B cell (primary cell): ENCODE results near the gene SAP130. TPM values are rescaled to one million over a fixed set of nuclear protein-coding genes. Genes with fewer than 3 reads are reported as not detected.

Experiments used
- ATAC-seq: fragments of 200-7000 bp; cut with Tn5 transposase; one replicate; pipeline ENCODE4 v1.10.0; 2021; ENCODE audit warnings: low read depth, mild to moderate bottlenecking, moderate number of reproducible peaks, moderate library complexity
- CTCF ChIA-PET: fragments of 350-600 bp; sonication (Branson Sonifier 250); formaldehyde crosslinking; loops from one replicate; lab custom pipeline; 2021; ENCODE audit warnings: antibody characterized with exemption, inconsistent platforms; lab: Charles Lee
- POLR2A ChIA-PET: fragments of 350-600 bp; sonication (Branson Sonifier 250); formaldehyde crosslinking; loops from one replicate; lab custom pipeline; 2021; ENCODE audit warnings: antibody characterized with exemption; lab: Charles Lee
- DNase-seq: peaks from one replicate; pipeline ENCODE4 v3.0.0; 2013
- H2AFZ ChIP-seq: 2 replicates; pipeline ENCODE4 v1.6.1; 2012; ENCODE audit warnings: mild to moderate bottlenecking, low read depth, low read length; ENCODE audit not compliant: insufficient read depth, poor library complexity, severe bottlenecking
- H3K27ac ChIP-seq, 2 donors: 1 replicate in 1 of 2; 2 replicates in 1 of 2; pipeline ENCODE4 v1.5.1; 2012 to 2013; ENCODE audit warnings: low read length in 2 of 2, mild to moderate bottlenecking in 2 of 2, moderate library complexity in 1 of 2
- H3K27me3 ChIP-seq, 4 experiments: fragments of 200-600 bp in 1 of 4; sonication (generic) in 1 of 4; replicated peaks in 1 of 4; 1 replicate in 2 of 4; 2 replicates in 2 of 4; pipeline versions ENCODE4 v1.6.1 to v1.7.0; 2013 to 2016; ENCODE audit warnings: low read length in 3 of 4, mild to moderate bottlenecking in 2 of 4, mixed read lengths in 1 of 4, moderate library complexity in 1 of 4; ENCODE audit not compliant: insufficient read depth in 4 of 4, control insufficient read depth in 3 of 4; ENCODE audit errors: control extremely low read depth in 1 of 4
- H3K36me3 ChIP-seq, 2 experiments: replicated peaks in 1 of 2; 1 replicate in 1 of 2; 2 replicates in 1 of 2; pipeline versions ENCODE4 v1.6.1 to v1.7.1; 2013; ENCODE audit warnings: low read length in 1 of 2; ENCODE audit not compliant: insufficient read depth in 2 of 2, control insufficient read depth in 1 of 2; ENCODE audit errors: control extremely low read depth in 1 of 2, extremely low read depth in 1 of 2
- H3K4me1 ChIP-seq, 2 donors: fragments of 200-600 bp in 1 of 2; sonication (generic) in 1 of 2; 1 replicate in 1 of 2; 2 replicates in 1 of 2; pipeline versions ENCODE4 v1.5.1 to v1.6.1; 2013 to 2017; ENCODE audit warnings: low read length in 2 of 2; ENCODE audit not compliant: control insufficient read depth in 2 of 2, insufficient read depth in 2 of 2
- H3K4me2 ChIP-seq: replicated peaks from 2 replicates; pipeline ENCODE3; 2012; ENCODE audit warnings: mild to moderate bottlenecking, low read depth, low read length; ENCODE audit not compliant: poor library complexity, severe bottlenecking
- H3K4me3 ChIP-seq, 5 experiments: fragments of 200-600 bp in 1 of 5; sonication (generic) in 1 of 5; 1 replicate in 3 of 5; 2 replicates in 2 of 5; pipeline versions ENCODE4 v1.5.1 to v1.7.0; 2011 to 2016; ENCODE audit warnings: low read length in 4 of 5, mild to moderate bottlenecking in 4 of 5, low read depth in 2 of 5, control low read depth in 1 of 5, moderate library complexity in 1 of 5; ENCODE audit not compliant: insufficient read depth in 1 of 5; ENCODE audit errors: control extremely low read depth in 1 of 5, extremely low read depth in 1 of 5
- H3K79me2 ChIP-seq: fragments of 200-600 bp; sonication (generic); one replicate; pipeline ENCODE4 v1.6.0; 2016; ENCODE audit warnings: low read length; ENCODE audit not compliant: control insufficient read depth, insufficient read depth
- H3K9ac ChIP-seq: fragments of 200-600 bp; sonication (generic); 2 replicates; pipeline ENCODE4 v1.6.1; 2017; ENCODE audit warnings: mild to moderate bottlenecking, low read length, moderate library complexity
- H3K9me3 ChIP-seq, 3 donors: one replicate each; pipeline versions ENCODE4 v1.6.1 to v1.7.1; 2013; ENCODE audit warnings: low read length in 2 of 3; ENCODE audit not compliant: control insufficient read depth in 2 of 3, insufficient read depth in 1 of 3; ENCODE audit errors: control extremely low read depth in 1 of 3
- H4K20me1 ChIP-seq: 2 replicates; pipeline ENCODE4 v1.6.0; 2012; ENCODE audit warnings: mild to moderate bottlenecking, low read length; ENCODE audit not compliant: insufficient read depth, control insufficient read depth, poor library complexity, severe bottlenecking
- H3K27ac Mint-ChIP-seq: one replicate; pipeline ENCODE4 v1.8.0; 2021; ENCODE audit warnings: mixed read lengths
- H3K27me3 Mint-ChIP-seq: one replicate; pipeline ENCODE4 v1.8.0; 2021; ENCODE audit warnings: mixed read lengths
- H3K4me1 Mint-ChIP-seq: one replicate; pipeline ENCODE4 v1.8.0; 2021; ENCODE audit warnings: mixed read lengths
- H3K4me3 Mint-ChIP-seq: one replicate; pipeline ENCODE4 v1.8.0; 2021; ENCODE audit warnings: mixed read lengths
- H3K9me3 Mint-ChIP-seq: one replicate; pipeline ENCODE4 v1.8.0; 2022; ENCODE audit warnings: mixed read lengths; ENCODE audit not compliant: insufficient read depth
- EZH2 ChIP-seq: IDR thresholded peaks from 2 replicates; pipeline ENCODE4 v1.6.1; 2012; ENCODE audit warnings: borderline replicate concordance, low read depth, mild to moderate bottlenecking, moderate library complexity, low read length; ENCODE audit not compliant: insufficient read depth, poor library complexity, severe bottlenecking
- WGBS: methylation state at CpG from one replicate; pipeline ENCODE4 v1.1.5; 2013; ENCODE audit warnings: missing lambda C conversion rate; ENCODE audit not compliant: insufficient coverage; 5-methylcytosine and 5-hydroxymethylcytosine counted together
- intact Hi-C: fragments of 100-400 bp; cut with micrococcal nuclease; formaldehyde crosslinking; loops from one replicate; pipeline ENCODE4 v1.10.0; 2022
- polyA plus RNA-seq: library from polyadenylated mRNA; depleted of rRNA; stranded (reverse); fragments of >200 nt; gene quantifications from 2 replicates; pipeline ENCODE4 v1.2.3, GENCODE V29; 2012
- total RNA-seq, 2 donors: library from RNA; stranded (reverse); fragments of 120-200 nt in 1 of 2; gene quantifications; 1 replicate in 1 of 2; 2 replicates in 1 of 2; pipeline versions ENCODE4 v1.2.3 to v1.2.4, GENCODE V29; 2013 to 2022
- TF ChIP-seq, protein P1 (sequence below): fragments of 200-600 bp; IDR thresholded peaks from one replicate; pipeline ENCODE4 v1.8.0; 2022; ENCODE audit warnings: antibody characterized with exemption, mild to moderate bottlenecking

The SAP130 gene
- total and polyA plus RNA-seq, 2 donors (not counting 1 experiment from before 2014, with no cell fraction given): 13.4 to 40.1 TPM

DNA sequence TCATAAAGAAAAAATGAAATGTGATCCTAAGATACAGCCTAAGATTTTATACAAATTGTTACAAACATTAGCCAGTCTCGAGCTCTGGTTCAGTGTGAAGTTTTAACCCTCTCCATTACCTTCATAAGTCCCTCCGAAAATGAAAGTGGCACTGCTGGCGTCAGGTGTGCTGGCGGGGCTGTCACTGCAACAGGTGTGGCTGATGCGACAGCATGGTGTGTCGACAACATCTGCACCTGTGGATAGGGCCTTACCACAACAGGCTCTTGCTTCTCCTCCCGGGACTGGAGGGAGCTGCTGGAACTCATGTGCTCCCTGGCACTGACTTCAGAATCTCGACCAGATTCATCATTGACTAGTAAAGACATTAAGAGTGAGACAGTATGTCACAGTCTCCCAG is 10.3 kb downstream of the SAP130 start:
- H3K9me3 ChIP-seq: no peaks in the 10 kb centered on the region
- no peaks in the 10 kb centered on the region for H3K4me1 ChIP-seq
- no peaks in the 10 kb centered on the region for H3K27me3 ChIP-seq
- Mint-ChIP-seq H3K9me3 (no peaks in the 10 kb centered on the region), H3K27me3 (no peaks in the 10 kb centered on the region), H3K27ac (no peak overlapping the region), H3K4me1 (no peaks in the 10 kb centered on the region), H3K4me3 (no peak overlapping the region)
- DNase-seq (no peak), ATAC-seq (no peak)
- no peak for TF ChIP-seq EZH2
- TF ChIP-seq, protein P1, sequence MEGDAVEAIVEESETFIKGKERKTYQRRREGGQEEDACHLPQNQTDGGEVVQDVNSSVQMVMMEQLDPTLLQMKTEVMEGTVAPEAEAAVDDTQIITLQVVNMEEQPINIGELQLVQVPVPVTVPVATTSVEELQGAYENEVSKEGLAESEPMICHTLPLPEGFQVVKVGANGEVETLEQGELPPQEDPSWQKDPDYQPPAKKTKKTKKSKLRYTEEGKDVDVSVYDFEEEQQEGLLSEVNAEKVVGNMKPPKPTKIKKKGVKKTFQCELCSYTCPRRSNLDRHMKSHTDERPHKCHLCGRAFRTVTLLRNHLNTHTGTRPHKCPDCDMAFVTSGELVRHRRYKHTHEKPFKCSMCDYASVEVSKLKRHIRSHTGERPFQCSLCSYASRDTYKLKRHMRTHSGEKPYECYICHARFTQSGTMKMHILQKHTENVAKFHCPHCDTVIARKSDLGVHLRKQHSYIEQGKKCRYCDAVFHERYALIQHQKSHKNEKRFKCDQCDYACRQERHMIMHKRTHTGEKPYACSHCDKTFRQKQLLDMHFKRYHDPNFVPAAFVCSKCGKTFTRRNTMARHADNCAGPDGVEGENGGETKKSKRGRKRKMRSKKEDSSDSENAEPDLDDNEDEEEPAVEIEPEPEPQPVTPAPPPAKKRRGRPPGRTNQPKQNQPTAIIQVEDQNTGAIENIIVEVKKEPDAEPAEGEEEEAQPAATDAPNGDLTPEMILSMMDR: no peak
- intact Hi-C loops: no loop called here
- H3K9ac ChIP-seq: no peak overlapping the region
- H3K79me2 ChIP-seq: peaks cover 13% of the 10 kb centered on the region
- H2AFZ ChIP-seq: no peak overlapping the region
- ChIA-PET POLR2A (no interaction called here), CTCF (no interaction called here)
- no peaks in the 10 kb centered on the region for H4K20me1 ChIP-seq
- H3K4me3 ChIP-seq: no peak overlapping the region
- no peak overlapping the region for H3K27ac ChIP-seq
- H3K4me2 ChIP-seq: no peak overlapping the region
- peaks cover 19 to 57% of the 10 kb centered on the region in 2 experiments for H3K36me3 ChIP-seq
- WGBS: 92% methylated on average over 8 of the region's 8 CpGs

DNA sequence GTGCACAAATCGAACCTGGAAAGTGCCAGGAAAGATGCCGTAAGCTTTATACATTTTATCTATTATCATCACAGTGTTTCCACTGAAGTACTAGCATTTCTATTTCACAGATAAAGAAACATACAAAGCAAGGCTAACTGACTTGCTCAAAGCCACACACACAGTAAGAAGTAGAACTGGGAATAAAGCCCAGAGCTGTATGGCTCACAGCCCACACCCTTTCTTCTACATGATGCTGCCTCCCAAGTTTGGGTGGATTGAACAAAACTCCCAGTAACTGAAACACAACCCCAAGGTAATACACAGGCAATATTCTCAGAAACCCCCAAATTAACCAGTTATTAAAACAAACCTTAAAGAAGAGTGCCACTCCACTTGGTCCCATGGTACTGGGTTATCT is 11.2 kb downstream of the SAP130 start:
- Histone ChIP-seq H3K27ac (no peak overlapping the region), H3K4me1 (no peaks in the 10 kb centered on the region), H3K9ac (no peak overlapping the region), H3K4me3 (no peak overlapping the region), H3K79me2 (peaks cover 8% of the 10 kb centered on the region), H3K36me3 (peaks cover 15 to 51% of the 10 kb centered on the region in 2 experiments), H3K4me2 (no peak overlapping the region), H4K20me1 (no peaks in the 10 kb centered on the region), H2AFZ (no peak overlapping the region), H3K27me3 (no peaks in the 10 kb centered on the region), H3K9me3 (no peaks in the 10 kb centered on the region)
- ChIA-PET CTCF (no interaction called here), POLR2A (no interaction called here)
- ATAC-seq (no peak), DNase-seq (no peak)
- no peak overlapping the region for H3K4me3 Mint-ChIP-seq
- H3K4me1 Mint-ChIP-seq: no peaks in the 10 kb centered on the region
- TF ChIP-seq, protein P1: no peak
- no peak for TF ChIP-seq EZH2
- no peak overlapping the region for H3K27ac Mint-ChIP-seq
- H3K27me3 Mint-ChIP-seq: no peaks in the 10 kb centered on the region
- 100% methylated on average over 2 of the region's 2 CpGs for WGBS
- intact Hi-C loops: no loop called here
- no peaks in the 10 kb centered on the region for H3K9me3 Mint-ChIP-seq
